NCI-H187 (cell line): ENCODE measurements around the gene MSGN1.

Experiments
- DNase-seq, 2 experiments: peaks; one replicate each; lab custom pipeline; 2025; lab: John Stamatoyannopoulos, UW

The MSGN1 gene

GRCh38 chr2:17847236-17847635, 31.0 kb downstream of the MSGN1 start:
- DNase-seq, result no peak

DNA sequence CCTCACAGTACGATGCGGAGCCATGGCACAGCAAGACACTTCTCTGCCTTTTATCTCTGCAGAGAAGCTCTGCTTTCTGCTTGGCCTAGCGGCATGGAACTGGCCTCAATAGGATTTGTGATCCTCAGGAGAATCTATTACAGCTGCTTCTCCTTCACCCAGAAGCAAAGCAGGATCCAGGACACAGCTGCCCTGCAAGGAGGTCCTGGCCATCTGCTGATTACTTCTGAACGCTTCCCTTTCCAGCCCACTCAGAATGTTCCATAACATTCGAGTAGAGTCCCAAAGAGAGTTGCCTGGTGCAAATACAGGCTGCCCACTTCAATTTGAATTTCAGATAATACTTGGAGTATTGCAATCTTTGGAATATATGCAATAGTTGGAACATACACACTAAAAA, 33.0 kb downstream of the MSGN1 start:
- DNase-seq, result no peak

DNA sequence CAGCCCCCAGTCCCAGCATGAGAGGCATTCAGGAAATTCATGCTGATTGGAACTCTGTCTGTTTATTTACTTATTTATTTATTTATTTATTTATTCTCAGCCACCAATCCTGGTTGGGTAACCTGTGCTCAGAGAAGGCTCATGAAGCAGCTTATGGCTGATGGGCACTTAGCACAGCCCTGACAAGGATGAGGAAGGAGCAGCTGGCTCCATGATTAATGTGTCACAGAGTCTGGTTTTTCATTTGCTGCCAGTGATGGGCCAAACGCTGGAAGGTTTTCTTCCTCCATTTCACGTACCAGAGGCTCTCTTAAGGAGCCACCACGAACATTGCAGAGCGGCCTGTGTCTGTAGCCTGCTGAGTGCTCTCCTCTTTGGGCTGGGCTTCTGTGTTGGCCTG, 33.9 kb downstream of the MSGN1 start:
- DNase-seq, result no peak

DNA sequence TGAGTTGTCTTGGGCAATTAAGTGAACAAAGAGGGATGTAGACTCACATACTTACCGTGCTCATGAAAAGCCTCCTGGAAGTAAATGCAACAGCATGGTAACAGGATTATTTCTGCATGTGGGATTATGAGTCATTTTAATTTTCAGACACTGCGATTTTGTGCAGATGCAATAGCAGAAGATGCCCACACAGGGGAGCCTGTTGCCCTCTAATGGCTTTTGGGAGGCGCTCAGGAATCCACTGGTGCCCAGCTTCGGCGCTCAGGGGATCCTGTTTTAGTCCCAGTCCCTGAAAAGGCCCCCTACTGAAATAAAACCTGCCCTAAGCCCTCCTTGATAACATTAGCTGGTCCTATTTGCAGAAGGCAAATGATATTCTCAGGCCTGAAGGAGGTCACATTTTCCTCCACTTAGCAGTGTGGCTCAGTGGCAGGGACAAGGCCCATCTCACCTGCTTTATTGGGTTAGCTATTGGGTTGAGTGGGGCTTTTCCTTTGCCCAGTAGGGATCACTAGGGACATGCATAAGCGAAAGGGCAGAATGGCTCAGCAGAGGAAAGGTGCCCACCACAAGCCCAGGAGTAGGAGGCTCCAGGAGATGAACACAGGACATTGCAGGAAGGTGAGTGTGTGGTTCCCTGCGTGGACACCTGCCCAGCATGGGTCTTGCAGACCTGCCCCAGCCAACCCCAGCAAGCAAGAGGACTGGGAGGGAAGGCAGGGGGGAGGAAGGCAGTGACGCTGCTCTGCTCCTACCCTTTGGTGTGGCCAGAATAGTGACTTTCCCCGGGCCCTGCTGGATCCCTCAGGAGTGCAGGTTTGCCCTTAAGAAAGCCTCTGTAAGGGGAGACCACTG, 35.7 kb downstream of the MSGN1 start:
- peak in 1 of 2 experiments; percentile 23 for DNase-seq

GRCh38 chr2:17853799-17854198, 37.5 kb downstream of the MSGN1 start:
- DNase-seq, result no peak

GRCh38 chr2:17857021-17857420, 40.8 kb downstream of the MSGN1 start:
- no peak for DNase-seq

GRCh38 chr2:17858064-17858463, 41.8 kb downstream of the MSGN1 start:
- no peak for DNase-seq

DNA sequence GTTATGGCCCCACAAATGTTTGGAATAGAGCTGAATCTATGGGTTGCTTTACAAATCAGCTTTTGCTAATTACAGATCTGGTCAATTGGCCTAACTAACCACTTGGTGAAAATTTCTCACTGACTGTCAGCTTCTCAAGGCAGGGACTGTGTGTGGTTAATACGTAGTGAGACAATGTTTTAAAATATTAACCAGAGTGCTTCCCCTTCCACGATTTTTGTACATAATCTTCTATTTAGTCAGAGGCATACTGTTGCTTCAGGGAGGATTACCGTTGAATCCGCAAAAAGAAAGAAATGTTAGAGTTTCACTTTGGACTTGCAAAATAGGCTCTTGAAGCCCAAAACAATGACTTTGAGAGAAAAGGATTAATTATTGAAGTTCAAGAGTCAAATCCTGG, 47.3 kb downstream of the MSGN1 start:
- no peak for DNase-seq

DNA sequence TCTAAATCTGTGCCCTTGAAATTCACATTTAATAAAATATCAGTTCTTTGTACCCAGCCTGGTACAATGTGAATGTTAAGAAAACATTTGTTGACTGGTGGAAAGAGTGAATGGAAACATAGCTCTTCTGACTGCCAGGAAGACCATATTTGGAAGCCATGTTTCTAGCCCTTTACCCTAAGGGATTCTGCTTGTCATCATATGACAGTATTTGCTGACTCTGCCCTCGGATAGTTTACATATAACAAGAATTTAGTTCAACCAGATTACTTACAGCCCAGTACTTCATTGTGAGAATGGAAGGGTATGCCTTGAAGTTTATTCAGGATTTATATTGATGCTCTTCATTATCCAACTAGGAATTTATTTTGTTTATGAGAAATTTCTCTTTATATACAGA, 48.4 kb downstream of the MSGN1 start:
- no peak for DNase-seq

DNA sequence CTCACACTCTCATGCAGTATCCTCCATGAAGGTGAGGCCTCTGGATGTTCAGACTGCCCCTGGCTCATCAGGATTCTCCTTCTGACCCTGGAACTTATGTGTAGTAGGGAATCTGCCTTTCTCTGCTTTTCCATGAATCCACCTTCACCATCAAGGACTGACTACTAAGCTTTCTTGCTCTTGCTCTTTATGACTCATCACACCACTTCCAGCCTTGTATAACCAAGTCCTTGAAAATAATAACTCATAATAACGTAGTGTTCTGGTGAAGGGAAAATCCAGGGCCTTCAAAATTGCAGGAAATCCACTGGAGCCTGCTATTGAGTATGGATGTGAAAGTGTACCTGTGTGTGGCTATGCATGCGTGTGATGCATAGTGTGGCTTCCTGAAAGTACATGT, 50.9 kb downstream of the MSGN1 start:
- DNase-seq, result no peak
